ENCODE data around the gene PWWP2B. TPM values are rescaled to one million over a fixed set of nuclear protein-coding genes. Genes with fewer than 3 reads are reported as not detected.
A peak's percentile ranks its signal among the peaks of the same experiment; 100 is the strongest.

The PWWP2B gene
- total RNA-seq, 1 donor from 2014 or later: 25.2 TPM

GRCh38 chr10:132411561-132412253, 14.7 kb downstream of the PWWP2B start:
- peak; percentile 70 for DNase-seq
- peak overlapping the region; percentile 78 for H3K27ac ChIP-seq

GRCh38 chr10:132412316-132413192, 15.6 kb downstream of the PWWP2B start:
- Histone ChIP-seq H3K9me3 (no peaks in the 10 kb centered on the region), H3K27me3 (ENCODE audit: low read depth) (no peaks in the 10 kb centered on the region), H3K4me3 (no peak overlapping the region), H3K27ac (peak overlapping the region; percentile 78), H3K4me1 (peaks cover 74% of the 10 kb centered on the region), H3K36me3 (peaks cover 6% of the 10 kb centered on the region)
- ATAC-seq (no peak), DNase-seq (peak; percentile 55)
- intact Hi-C loops (cut with DNase I): no loop called here
- TF ChIP-seq CTCF (IDR thresholded peaks at IDR 0.05): no peak

More at GRCh38 chr10:132411561-132412253, 14.7 kb downstream of the PWWP2B start:
- Histone ChIP-seq H3K4me1 (peaks cover 74% of the 10 kb centered on the region), H3K4me3 (peak overlapping the region; percentile 21), H3K27me3 (ENCODE audit: low read depth) (no peaks in the 10 kb centered on the region), H3K36me3 (peaks cover 8% of the 10 kb centered on the region), H3K9me3 (no peaks in the 10 kb centered on the region)
- ATAC-seq: peak in 1 of 2 donors; percentile 11
- no peak for TF ChIP-seq CTCF (IDR thresholded peaks at IDR 0.05)
- intact Hi-C loops (cut with DNase I): no loop called here

GRCh38 chr10:132413226-132414205, 16.5 kb downstream of the PWWP2B start:
- Histone ChIP-seq H3K4me3 (no peak overlapping the region), H3K27me3 (ENCODE audit: low read depth) (no peaks in the 10 kb centered on the region), H3K9me3 (no peaks in the 10 kb centered on the region), H3K36me3 (peaks cover 10% of the 10 kb centered on the region), H3K4me1 (peaks cover 74% of the 10 kb centered on the region), H3K27ac (peak overlapping the region; percentile 78)
- intact Hi-C loops (cut with DNase I): no loop called here
- ATAC-seq (no peak), DNase-seq (peak; percentile 28)
- TF ChIP-seq CTCF (IDR thresholded peaks at IDR 0.05): no peak

- H3K36me3 ChIP-seq: peaks cover 10% of the 10 kb centered on the region
These were observed 17.5 kb downstream of the PWWP2B start for GRCh38 chr10:132414402-132415016.

More at GRCh38 chr10:132414402-132415016, 17.5 kb downstream of the PWWP2B start:
- no peak overlapping the region for H3K4me3 ChIP-seq
- DNase-seq (no peak), ATAC-seq (no peak)
- intact Hi-C loops (cut with DNase I): no loop called here
- peaks cover 73% of the 10 kb centered on the region for H3K4me1 ChIP-seq
- TF ChIP-seq CTCF (IDR thresholded peaks at IDR 0.05): no peak
- no peaks in the 10 kb centered on the region for H3K27me3 ChIP-seq (ENCODE audit: low read depth)
- peak overlapping the region; percentile 78 for H3K27ac ChIP-seq
- H3K9me3 ChIP-seq: no peaks in the 10 kb centered on the region
